GDM1 (cell line): ENCODE data around the gene CD300C.
"Not testable (repeated sequence)": the region's sequence is repeated elsewhere in the genome, so short reads cannot be mapped to it uniquely, and the experiment has no call there.

Source experiments
- DNase-seq: peaks from one replicate; lab custom pipeline; 2025; lab: John Stamatoyannopoulos, UW

Gene CD300C

GRCh38 chr17:74561586-74561985, 15.7 kb upstream of the CD300C start:
- no peak for DNase-seq

DNA sequence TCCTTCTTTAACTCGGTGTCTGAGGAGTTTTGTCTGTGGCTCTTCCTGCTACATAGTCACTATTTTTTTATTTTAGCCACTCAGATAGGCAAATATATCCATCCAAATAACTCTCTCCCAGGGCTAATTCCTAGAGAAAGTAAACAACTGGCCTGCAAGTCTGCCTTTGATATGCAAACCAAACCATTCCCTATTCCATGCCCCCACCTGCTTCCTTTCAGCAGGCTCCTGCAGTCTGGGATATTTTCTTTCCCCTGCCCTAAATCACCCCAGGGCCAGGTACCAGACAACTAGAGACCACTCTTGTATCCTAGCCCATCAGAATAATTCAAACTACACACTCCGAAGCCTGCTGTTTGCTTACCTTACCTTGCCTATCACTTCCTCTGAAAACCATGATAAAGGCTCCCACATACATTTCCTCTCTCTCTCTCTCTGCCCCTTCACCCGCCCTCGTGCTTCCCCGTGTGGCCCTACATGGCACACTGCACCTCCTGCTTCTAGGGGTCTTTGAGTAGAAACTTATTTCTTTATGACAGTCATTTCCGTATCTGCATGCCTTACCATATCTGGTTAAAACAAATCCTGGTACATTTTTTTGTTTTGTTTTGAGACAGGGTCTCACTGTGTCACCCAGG, 13.1 kb upstream of the CD300C start:
- no peak for DNase-seq

- not testable (repeated sequence) for DNase-seq
Observed at GRCh38 chr17:74558402-74558801, 12.5 kb upstream of the CD300C start.

GRCh38 chr17:74555427-74555940, 9.6 kb upstream of the CD300C start:
- DNase-seq: no peak

DNA sequence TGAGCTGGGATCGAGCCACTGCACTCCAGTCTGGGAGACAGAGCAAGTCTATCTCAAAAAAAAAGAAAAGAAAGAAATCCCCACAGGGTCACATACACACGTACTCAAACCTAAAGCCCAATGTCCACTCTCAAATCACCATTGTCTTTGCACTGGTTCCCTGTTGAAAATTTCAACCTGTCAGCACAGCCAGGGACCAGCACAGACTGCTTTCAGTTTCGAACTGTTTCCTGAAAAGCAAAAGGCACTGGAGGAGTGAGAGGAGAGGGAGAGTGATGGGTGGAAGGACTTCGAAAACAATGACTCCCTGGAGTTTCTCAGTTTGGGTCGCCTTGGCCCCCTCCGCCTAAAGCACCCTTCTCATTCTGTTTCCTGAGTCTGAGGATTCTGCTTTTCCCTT, 9.0 kb upstream of the CD300C start:
- no peak for DNase-seq

- no peak for DNase-seq
Observed at GRCh38 chr17:74552037-74552436, 6.1 kb upstream of the CD300C start.

DNA sequence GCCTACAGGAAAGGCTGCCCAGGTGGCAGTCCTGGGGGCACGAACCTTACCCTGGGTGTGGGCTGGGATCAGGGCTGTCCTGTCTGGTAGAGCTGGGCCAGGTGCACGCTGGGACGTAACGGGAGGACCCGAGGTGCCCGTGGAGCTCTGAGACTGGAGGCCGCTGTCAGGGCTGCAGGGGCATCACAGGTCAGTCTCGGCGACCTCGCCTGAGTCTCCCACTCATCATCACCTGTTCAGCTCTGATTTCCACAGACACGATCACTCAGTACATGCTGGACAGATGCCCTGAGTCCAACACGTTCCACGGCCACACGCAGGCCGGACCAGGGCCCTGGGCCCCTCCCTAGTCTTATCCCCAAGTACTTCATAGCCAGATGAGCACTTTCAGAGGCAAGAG, 4.7 kb upstream of the CD300C start:
- DNase-seq: no peak

DNA sequence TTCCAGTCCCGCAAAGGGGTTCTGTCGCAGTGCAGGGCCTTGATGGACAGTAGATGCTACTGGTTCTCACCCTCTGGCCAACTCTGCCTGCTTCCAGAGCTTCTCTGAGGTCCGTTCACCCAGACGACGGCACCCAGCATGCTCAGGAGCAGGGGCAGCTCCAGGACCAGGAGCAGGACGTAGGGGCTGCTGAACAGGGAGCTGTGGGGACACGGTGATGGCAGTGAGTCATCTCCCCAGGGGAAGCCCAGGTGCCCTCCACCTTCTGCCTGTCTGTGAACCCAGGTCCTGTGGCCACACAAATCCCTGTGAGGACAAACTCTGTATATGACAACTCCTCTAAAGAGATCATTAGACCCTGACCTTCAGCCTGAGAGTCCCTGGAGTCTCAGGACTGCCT, 3.4 kb upstream of the CD300C start:
- no peak for DNase-seq

DNA sequence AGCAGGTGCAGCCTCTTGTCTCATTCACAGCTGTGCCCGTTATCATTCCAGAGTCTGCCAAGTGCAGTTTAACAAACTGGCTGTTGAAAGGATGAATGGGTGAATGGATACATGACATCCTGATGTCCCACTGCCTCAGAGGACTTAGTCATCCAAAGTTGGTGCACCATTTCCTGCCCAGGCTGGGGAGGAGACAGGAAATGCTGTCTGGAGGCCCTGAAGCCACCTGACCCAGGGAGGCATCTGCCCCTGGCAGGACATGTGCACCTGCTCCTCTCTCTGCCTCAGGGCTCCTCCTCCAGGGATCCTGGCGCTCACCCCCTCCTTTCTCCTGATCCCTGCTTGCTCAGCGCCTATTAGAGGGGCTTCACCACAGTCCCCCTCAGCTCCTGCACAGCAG, 1.8 kb upstream of the CD300C start:
- peak; percentile 16 for DNase-seq

DNA sequence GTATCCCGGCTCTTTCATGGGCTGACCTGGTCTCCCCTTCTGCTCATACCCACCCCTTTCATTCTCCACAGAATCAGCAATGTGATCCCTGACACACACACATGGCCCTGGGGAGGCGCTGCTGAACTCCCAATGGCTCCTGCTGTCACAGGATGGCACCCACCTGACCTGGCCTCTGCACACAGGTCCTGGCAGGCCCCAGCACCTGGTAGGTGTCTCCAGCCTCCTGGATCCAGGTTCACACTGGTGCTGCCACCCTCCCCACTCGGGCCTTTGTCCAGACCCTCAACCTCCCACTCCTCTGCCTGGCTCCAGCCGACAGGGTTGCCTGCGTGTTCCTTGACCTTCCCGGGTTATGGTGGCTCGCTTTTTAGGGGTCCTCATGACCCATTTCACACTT, 1.3 kb upstream of the CD300C start:
- DNase-seq: no peak

- no peak for DNase-seq
Observed at GRCh38 chr17:74546586-74546985, 671 bp upstream of the CD300C start.

DNA sequence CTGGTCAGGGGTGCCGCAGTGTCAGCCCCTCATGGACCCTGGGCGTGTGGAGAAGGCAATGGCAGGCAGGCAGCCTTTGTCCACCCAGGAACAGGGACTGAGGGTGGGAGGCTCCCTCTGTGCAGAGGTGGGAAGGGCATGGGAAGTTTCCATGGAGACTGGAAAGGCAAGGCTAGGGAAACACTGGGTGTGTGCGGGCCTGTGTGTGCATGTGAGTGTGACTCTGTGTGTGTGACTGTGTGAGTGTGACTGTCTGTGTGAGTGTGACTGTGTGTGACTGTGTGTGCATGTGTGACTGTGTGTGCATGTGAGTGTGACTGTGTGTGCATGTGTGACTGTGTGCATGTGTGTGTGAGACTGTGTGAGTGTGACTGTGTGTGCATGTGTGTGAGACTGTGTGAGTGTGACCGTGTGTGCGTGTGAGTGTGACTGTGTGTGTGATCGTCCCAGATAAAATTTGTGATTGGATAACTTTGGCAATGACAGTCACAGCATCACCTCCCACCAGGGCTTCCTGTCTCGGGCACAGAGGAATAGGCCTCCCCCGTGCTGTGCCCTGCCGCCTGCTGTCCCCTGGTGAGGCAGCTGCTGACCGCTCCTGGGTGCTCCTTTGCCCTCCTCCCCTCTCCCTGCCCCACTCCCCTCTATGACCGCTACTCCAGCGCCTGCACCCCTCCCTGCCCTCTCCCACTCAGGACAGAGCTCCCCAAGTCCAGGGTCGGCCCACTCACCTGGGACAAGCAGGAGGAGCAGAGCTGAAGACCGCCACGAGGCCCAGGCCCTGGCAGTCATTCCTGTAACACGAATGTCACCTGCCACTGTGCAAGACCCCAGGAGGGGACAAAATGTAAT, 698 bp downstream of the CD300C start:
- no peak for DNase-seq

DNA sequence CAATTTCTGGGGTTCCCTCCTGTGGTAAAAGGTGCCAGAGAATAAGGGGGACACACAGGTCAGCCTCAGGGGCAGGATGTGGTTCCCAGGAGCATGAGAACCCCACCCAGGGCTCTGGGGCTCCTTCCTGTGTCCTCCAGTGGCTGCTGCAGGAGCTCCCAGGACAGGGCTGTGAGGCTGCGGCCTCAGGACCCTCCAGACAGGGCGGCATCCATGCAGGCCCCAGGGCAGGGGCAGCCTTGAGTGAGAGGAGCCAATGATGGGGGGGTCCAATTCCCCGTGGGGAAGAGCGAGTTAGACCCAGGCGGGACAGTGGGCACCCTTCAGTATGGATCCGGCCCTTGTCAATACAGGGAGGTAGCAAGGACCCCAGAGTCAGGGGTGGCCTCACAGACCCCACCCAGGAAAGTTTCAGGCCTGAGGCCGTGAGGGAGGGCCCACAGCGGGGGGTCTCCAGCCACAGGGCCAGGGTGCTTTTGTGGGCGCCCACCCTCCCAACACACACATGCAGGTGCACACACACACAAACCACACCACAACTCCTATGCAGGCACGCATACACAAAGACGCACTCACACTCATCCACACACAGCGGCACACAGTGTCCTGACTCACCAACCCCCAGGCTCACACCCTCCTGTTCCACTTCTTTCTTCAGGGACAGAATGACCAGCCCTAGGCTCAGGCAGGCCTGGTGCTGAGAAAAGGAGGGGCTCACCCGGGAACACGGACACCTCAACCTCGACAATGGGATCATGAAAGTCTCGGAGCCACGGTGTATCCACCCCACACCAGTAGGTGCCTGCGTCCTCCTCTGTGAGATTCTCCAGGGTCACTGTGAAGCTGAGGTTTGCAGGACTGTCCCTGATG, 1.8 kb downstream of the CD300C start:
- no peak for DNase-seq

GRCh38 chr17:74543406-74543805, 2.5 kb downstream of the CD300C start:
- DNase-seq: no peak

GRCh38 chr17:74542727-74543383, 3.1 kb downstream of the CD300C start:
- DNase-seq: no peak

- DNase-seq: no peak
Observed at GRCh38 chr17:74542166-74542565, 3.7 kb downstream of the CD300C start.

- DNase-seq: no peak
Observed at GRCh38 chr17:74541176-74542111, 4.5 kb downstream of the CD300C start.

- no peak for DNase-seq
Observed at GRCh38 chr17:74539281-74539820, 6.6 kb downstream of the CD300C start.

- DNase-seq: no peak
Observed at GRCh38 chr17:74536890-74537289, 9.0 kb downstream of the CD300C start.

DNA sequence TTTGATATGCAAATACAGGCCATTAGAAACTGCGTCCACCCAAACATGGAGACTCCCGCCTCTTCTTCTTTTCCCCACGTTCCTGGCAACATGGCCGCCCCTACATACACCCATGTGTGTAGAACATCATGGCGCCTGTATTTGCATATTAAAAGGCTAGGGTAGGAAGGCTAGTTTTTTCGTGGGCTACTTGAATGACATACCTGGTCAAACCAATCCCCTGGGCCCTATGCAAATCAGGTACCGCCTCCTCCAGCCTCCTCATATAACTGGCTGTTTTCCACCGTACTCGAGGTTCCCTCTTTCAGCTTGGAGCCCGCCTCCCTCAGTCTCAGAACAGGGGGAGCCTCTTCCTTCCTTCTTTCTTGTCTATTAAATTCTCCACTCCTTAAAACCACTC, 13.8 kb downstream of the CD300C start:
- DNase-seq: peak; percentile 95
